GM23338 (cell line): Measurements from ENCODE around the gene SSTR5.

ENCODE experiments used
- CREB1 ChIP-seq: fragments of 250-450 bp; sonication (Bioruptor Pico); IDR thresholded peaks from 2 replicates; pipeline ENCODE4 v1.5.0; 2020; ENCODE audit warnings: low read depth, mild to moderate bottlenecking, moderate library complexity
- EZH2 ChIP-seq: fragments of 200-600 bp; sonication (generic); IDR thresholded peaks from one replicate; pipeline ENCODE4 v1.8.0; 2017; ENCODE audit warnings: antibody characterized with exemption, mild to moderate bottlenecking, low read depth; ENCODE audit not compliant: unreplicated experiment
- EZH2phosphoT487 ChIP-seq: fragments of 200-600 bp; sonication (generic); IDR thresholded peaks from one replicate; pipeline ENCODE4 v1.8.1; 2018; ENCODE audit warnings: antibody characterized with exemption; ENCODE audit not compliant: unreplicated experiment
- JUNB ChIP-seq: IDR thresholded peaks from one replicate; pipeline ENCODE4 v1.6.1; 2016; ENCODE audit warnings: antibody characterized with exemption; ENCODE audit not compliant: unreplicated experiment
- POLR2AphosphoS5 ChIP-seq: IDR thresholded peaks from 2 replicates; pipeline ENCODE4 v1.6.1; 2016; ENCODE audit warnings: antibody characterized with exemption, low read depth
- STAT1 ChIP-seq: IDR thresholded peaks from one replicate; pipeline ENCODE4 v1.6.1; 2016; ENCODE audit warnings: antibody characterized with exemption; ENCODE audit not compliant: unreplicated experiment
- ZNF114 ChIP-seq: fragments of 250-450 bp; sonication (Bioruptor Pico); IDR thresholded peaks from 2 replicates; pipeline ENCODE4 v1.5.0; 2020; ENCODE audit warnings: mild to moderate bottlenecking, moderate library complexity
- ZNF331 ChIP-seq: fragments of 250-450 bp; sonication (Bioruptor Pico); IDR thresholded peaks from 2 replicates; pipeline ENCODE4 v1.5.0; 2020; ENCODE audit warnings: low read depth, mild to moderate bottlenecking, moderate library complexity
- TF ChIP-seq, protein P1 (sequence below), 2 experiments: fragments of 200-600 bp in 1 of 2; sonication (generic) in 1 of 2; conservative IDR thresholded peaks; 2 replicates each; pipeline versions ENCODE4 v1.5.1 to v1.6.1; 2016 to 2017; ENCODE audit warnings: antibody characterized with exemption in 2 of 2, low read depth in 2 of 2, mild to moderate bottlenecking in 2 of 2, moderate library complexity in 1 of 2
- TF ChIP-seq, protein P2 (sequence below): IDR thresholded peaks from one replicate; pipeline ENCODE4 v1.6.1; 2018; ENCODE audit warnings: antibody characterized with exemption; ENCODE audit not compliant: unreplicated experiment
- TF ChIP-seq, protein P3 (sequence below): fragments of 250-450 bp; sonication (Bioruptor Pico); IDR thresholded peaks from 2 replicates; pipeline ENCODE4 v1.5.0; 2020; ENCODE audit warnings: mild to moderate bottlenecking, moderate library complexity
- TF ChIP-seq, protein P4 (sequence below): IDR thresholded peaks from 2 replicates; pipeline ENCODE4 v1.6.1; 2016; ENCODE audit warnings: antibody characterized with exemption

DNA sequence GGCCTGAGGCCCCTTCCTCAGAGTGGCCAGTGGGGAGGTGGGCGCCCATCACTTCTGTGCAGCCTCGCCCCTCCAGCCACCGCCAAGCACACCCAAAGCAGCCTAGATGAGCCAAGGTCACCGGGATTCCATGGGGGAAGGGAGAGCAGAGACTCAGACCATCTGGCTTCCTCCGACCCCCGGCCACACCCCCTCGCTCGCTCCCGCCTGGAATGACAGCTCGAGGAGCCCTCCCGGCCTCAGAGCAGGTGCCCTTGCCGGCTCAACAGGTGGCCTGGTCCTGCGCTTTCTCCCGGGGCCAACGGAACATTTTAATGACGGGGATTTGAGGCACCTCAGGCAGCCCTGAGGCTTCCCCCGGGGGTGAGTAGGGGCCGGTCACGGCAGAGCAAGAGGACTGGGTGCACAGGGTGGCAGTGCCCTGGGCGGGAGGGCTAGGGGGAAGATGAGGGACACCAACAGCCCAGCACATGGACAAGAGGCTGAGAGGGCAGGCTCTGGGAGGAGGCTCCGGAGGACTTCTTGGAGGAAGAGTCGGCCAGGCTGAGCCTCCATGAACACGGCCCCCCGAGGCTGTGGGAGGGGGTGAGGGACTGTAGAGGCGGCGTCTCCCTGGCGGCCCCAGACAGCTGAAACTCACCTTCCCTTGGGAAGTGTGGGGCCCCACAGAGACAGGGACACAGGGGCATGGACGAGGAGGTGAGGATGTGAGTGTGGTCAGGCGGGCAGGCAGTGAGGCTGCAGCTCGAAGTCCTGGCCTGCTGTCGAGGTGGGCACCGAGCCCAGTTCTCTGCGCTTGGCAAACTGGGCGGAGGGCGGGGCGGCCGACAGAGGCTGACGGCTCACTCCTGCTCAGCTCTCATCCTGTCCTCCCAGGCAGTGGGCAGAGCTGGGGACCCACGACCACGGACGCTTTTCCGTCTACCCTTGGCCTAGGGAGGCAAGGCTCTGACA lies 36.0 kb downstream of the SSTR5 start:
- TF ChIP-seq, protein P1, sequence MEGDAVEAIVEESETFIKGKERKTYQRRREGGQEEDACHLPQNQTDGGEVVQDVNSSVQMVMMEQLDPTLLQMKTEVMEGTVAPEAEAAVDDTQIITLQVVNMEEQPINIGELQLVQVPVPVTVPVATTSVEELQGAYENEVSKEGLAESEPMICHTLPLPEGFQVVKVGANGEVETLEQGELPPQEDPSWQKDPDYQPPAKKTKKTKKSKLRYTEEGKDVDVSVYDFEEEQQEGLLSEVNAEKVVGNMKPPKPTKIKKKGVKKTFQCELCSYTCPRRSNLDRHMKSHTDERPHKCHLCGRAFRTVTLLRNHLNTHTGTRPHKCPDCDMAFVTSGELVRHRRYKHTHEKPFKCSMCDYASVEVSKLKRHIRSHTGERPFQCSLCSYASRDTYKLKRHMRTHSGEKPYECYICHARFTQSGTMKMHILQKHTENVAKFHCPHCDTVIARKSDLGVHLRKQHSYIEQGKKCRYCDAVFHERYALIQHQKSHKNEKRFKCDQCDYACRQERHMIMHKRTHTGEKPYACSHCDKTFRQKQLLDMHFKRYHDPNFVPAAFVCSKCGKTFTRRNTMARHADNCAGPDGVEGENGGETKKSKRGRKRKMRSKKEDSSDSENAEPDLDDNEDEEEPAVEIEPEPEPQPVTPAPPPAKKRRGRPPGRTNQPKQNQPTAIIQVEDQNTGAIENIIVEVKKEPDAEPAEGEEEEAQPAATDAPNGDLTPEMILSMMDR (conservative IDR thresholded peaks at IDR 0.05; ENCODE audit: low read depth in 2 of 2) = no peak
- TF ChIP-seq STAT1 = no peak
- TF ChIP-seq ZNF331 (CRISPR knock-in tag) = no peak
- TF ChIP-seq, protein P2, sequence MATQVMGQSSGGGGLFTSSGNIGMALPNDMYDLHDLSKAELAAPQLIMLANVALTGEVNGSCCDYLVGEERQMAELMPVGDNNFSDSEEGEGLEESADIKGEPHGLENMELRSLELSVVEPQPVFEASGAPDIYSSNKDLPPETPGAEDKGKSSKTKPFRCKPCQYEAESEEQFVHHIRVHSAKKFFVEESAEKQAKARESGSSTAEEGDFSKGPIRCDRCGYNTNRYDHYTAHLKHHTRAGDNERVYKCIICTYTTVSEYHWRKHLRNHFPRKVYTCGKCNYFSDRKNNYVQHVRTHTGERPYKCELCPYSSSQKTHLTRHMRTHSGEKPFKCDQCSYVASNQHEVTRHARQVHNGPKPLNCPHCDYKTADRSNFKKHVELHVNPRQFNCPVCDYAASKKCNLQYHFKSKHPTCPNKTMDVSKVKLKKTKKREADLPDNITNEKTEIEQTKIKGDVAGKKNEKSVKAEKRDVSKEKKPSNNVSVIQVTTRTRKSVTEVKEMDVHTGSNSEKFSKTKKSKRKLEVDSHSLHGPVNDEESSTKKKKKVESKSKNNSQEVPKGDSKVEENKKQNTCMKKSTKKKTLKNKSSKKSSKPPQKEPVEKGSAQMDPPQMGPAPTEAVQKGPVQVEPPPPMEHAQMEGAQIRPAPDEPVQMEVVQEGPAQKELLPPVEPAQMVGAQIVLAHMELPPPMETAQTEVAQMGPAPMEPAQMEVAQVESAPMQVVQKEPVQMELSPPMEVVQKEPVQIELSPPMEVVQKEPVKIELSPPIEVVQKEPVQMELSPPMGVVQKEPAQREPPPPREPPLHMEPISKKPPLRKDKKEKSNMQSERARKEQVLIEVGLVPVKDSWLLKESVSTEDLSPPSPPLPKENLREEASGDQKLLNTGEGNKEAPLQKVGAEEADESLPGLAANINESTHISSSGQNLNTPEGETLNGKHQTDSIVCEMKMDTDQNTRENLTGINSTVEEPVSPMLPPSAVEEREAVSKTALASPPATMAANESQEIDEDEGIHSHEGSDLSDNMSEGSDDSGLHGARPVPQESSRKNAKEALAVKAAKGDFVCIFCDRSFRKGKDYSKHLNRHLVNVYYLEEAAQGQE = no peak
- TF ChIP-seq CREB1 (CRISPR knock-in tag) = no peak
- TF ChIP-seq POLR2AphosphoS5 = no peak
- no peak for TF ChIP-seq EZH2
- TF ChIP-seq ZNF114 (CRISPR knock-in tag) = no peak
- no peak for TF ChIP-seq EZH2phosphoT487
- TF ChIP-seq, protein P3, sequence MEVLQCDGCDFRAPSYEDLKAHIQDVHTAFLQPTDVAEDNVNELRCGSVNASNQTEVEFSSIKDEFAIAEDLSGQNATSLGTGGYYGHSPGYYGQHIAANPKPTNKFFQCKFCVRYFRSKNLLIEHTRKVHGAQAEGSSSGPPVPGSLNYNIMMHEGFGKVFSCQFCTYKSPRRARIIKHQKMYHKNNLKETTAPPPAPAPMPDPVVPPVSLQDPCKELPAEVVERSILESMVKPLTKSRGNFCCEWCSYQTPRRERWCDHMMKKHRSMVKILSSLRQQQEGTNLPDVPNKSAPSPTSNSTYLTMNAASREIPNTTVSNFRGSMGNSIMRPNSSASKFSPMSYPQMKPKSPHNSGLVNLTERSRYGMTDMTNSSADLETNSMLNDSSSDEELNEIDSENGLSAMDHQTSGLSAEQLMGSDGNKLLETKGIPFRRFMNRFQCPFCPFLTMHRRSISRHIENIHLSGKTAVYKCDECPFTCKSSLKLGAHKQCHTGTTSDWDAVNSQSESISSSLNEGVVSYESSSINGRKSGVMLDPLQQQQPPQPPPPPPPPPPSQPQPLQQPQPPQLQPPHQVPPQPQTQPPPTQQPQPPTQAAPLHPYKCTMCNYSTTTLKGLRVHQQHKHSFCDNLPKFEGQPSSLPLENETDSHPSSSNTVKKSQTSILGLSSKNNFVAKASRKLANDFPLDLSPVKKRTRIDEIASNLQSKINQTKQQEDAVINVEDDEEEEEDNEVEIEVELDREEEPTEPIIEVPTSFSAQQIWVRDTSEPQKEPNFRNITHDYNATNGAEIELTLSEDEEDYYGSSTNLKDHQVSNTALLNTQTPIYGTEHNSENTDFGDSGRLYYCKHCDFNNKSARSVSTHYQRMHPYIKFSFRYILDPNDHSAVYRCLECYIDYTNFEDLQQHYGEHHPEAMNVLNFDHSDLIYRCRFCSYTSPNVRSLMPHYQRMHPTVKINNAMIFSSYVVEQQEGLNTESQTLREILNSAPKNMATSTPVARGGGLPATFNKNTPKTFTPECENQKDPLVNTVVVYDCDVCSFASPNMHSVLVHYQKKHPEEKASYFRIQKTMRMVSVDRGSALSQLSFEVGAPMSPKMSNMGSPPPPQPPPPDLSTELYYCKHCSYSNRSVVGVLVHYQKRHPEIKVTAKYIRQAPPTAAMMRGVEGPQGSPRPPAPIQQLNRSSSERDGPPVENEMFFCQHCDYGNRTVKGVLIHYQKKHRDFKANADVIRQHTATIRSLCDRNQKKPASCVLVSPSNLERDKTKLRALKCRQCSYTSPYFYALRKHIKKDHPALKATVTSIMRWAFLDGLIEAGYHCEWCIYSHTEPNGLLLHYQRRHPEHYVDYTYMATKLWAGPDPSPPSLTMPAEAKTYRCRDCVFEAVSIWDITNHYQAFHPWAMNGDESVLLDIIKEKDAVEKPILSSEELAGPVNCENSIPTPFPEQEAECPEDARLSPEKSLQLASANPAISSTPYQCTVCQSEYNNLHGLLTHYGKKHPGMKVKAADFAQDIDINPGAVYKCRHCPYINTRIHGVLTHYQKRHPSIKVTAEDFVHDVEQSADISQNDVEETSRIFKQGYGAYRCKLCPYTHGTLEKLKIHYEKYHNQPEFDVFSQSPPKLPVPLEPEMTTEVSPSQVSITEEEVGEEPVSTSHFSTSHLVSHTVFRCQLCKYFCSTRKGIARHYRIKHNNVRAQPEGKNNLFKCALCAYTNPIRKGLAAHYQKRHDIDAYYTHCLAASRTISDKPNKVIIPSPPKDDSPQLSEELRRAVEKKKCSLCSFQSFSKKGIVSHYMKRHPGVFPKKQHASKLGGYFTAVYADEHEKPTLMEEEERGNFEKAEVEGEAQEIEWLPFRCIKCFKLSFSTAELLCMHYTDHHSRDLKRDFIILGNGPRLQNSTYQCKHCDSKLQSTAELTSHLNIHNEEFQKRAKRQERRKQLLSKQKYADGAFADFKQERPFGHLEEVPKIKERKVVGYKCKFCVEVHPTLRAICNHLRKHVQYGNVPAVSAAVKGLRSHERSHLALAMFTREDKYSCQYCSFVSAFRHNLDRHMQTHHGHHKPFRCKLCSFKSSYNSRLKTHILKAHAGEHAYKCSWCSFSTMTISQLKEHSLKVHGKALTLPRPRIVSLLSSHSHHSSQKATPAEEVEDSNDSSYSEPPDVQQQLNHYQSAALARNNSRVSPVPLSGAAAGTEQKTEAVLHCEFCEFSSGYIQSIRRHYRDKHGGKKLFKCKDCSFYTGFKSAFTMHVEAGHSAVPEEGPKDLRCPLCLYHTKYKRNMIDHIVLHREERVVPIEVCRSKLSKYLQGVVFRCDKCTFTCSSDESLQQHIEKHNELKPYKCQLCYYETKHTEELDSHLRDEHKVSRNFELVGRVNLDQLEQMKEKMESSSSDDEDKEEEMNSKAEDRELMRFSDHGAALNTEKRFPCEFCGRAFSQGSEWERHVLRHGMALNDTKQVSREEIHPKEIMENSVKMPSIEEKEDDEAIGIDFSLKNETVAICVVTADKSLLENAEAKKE (CRISPR knock-in tag) = no peak
- no peak for TF ChIP-seq JUNB
- TF ChIP-seq, protein P4, sequence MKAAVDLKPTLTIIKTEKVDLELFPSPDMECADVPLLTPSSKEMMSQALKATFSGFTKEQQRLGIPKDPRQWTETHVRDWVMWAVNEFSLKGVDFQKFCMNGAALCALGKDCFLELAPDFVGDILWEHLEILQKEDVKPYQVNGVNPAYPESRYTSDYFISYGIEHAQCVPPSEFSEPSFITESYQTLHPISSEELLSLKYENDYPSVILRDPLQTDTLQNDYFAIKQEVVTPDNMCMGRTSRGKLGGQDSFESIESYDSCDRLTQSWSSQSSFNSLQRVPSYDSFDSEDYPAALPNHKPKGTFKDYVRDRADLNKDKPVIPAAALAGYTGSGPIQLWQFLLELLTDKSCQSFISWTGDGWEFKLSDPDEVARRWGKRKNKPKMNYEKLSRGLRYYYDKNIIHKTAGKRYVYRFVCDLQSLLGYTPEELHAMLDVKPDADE = no peak
